ENCODE data around the gene RNGTT.

Gene RNGTT

DNA sequence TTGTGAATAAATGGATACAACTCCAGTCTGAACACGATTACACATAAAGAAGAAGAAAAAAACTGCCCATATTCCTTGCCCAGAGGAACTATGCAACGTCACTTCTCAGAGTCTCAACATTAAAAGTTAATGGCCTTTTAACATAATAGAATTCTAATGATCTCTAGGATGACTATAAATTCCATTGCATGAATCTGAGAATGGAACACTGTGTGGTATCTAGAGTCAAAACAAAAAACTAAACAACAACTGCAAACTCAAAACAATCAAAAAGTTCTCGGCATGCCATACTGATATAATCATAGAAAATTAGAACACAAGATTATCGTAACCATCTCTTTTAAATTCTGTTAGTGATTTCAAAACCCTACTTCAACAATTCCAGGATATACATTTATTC lies 283.6 kb downstream of the RNGTT start:
- Histone ChIP-seq H3K4me2 (ENCODE audit: low read length) (no peak overlapping the region), H3K9ac (no peak overlapping the region), H3K27ac (no peak overlapping the region), H3K27me3 (ENCODE audit: control insufficient read depth, insufficient read depth, low read length) (no peaks in the 10 kb centered on the region), H3K4me1 (no peaks in the 10 kb centered on the region), H3K9me3 (ENCODE audit: control insufficient read depth, low read length) (no peaks in the 10 kb centered on the region), H3K79me2 (no peaks in the 10 kb centered on the region), H3K36me3 (ENCODE audit: control insufficient read depth, insufficient read depth, low read length) (no peaks in the 10 kb centered on the region), H2AFZ (no peak overlapping the region), H3K4me3 (ENCODE audit: low read depth, low read length) (no peak overlapping the region)
- no peak for TF ChIP-seq CTCF (IDR thresholded peaks at IDR 0.05)

GRCh38 chr6:88677356-88677755 lies 286.1 kb downstream of the RNGTT start:
- Histone ChIP-seq H2AFZ (no peak overlapping the region), H3K36me3 (ENCODE audit: control insufficient read depth, insufficient read depth, low read length) (no peaks in the 10 kb centered on the region), H3K4me3 (ENCODE audit: low read depth, low read length) (no peak overlapping the region), H3K4me1 (no peaks in the 10 kb centered on the region), H3K9ac (no peak overlapping the region), H3K4me2 (ENCODE audit: low read length) (no peak overlapping the region), H3K9me3 (ENCODE audit: control insufficient read depth, low read length) (no peaks in the 10 kb centered on the region), H3K79me2 (no peaks in the 10 kb centered on the region), H3K27me3 (ENCODE audit: control insufficient read depth, insufficient read depth, low read length) (no peaks in the 10 kb centered on the region), H3K27ac (no peak overlapping the region)
- TF ChIP-seq CTCF (IDR thresholded peaks at IDR 0.05): no peak

DNA sequence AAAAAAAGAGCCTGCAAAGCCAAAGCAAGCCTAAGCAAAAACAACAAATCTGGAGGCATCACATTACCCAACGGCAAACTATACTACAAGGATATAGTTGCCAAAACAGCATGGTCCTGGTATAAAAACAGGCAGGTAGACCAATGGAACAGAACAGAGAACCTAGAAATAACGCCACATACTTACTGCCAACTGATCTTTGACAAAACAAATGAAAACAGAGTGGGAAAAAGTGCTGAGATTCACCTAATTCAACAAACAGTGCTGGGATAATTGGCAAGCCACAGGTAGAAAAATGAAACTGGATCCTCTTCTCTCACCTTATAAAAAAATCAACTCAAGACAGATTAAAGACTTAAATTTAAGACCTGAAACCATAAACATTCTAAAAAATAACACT lies 291.8 kb downstream of the RNGTT start:
- Histone ChIP-seq H3K4me2 (ENCODE audit: low read length) (no peak overlapping the region), H3K27me3 (ENCODE audit: control insufficient read depth, insufficient read depth, low read length) (no peaks in the 10 kb centered on the region), H3K9me3 (ENCODE audit: control insufficient read depth, low read length) (peaks cover 4% of the 10 kb centered on the region), H2AFZ (no peak overlapping the region), H3K27ac (no peak overlapping the region), H3K4me1 (no peaks in the 10 kb centered on the region), H3K9ac (no peak overlapping the region), H3K36me3 (ENCODE audit: control insufficient read depth, insufficient read depth, low read length) (no peaks in the 10 kb centered on the region), H3K4me3 (ENCODE audit: low read depth, low read length) (no peak overlapping the region), H3K79me2 (peaks cover 6% of the 10 kb centered on the region)
- TF ChIP-seq CTCF (IDR thresholded peaks at IDR 0.05): no peak

GRCh38 chr6:88670369-88670768 lies 293.0 kb downstream of the RNGTT start:
- Histone ChIP-seq H3K36me3 (ENCODE audit: control insufficient read depth, insufficient read depth, low read length) (no peaks in the 10 kb centered on the region), H3K4me2 (ENCODE audit: low read length) (no peak overlapping the region), H2AFZ (no peak overlapping the region), H3K79me2 (peaks cover 10% of the 10 kb centered on the region), H3K9me3 (ENCODE audit: control insufficient read depth, low read length) (peaks cover 4% of the 10 kb centered on the region), H3K27ac (no peak overlapping the region), H3K27me3 (ENCODE audit: control insufficient read depth, insufficient read depth, low read length) (no peaks in the 10 kb centered on the region), H3K4me3 (ENCODE audit: low read depth, low read length) (no peak overlapping the region), H3K9ac (no peak overlapping the region), H3K4me1 (no peaks in the 10 kb centered on the region)
- no peak for TF ChIP-seq CTCF (IDR thresholded peaks at IDR 0.05)

DNA sequence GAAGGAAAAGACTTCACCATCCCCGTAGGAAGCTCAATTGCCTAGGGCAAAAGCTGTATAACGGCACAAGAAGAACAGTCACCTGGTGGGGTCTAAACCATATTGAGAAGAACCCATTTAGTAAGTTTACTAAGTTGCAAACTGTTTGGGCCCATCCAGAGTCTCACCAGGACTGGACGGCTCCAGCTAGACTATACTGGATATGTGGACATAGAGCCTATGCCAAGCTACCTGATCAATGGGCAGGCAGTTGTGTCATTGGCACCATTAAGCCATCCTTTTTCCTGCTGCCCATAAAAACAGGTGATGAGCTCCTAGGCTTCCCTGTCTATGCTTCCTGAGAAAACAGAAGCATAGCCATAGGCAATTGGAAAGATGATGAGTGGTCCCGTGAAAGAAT lies 293.9 kb downstream of the RNGTT start:
- H3K79me2 ChIP-seq: peaks cover 10% of the 10 kb centered on the region
- H3K9me3 ChIP-seq (ENCODE audit: control insufficient read depth, low read length): peaks cover 4% of the 10 kb centered on the region
- TF ChIP-seq CTCF (IDR thresholded peaks at IDR 0.05): no peak
- no peak overlapping the region for H3K9ac ChIP-seq
- H3K4me3 ChIP-seq (ENCODE audit: low read depth, low read length): no peak overlapping the region
- H3K36me3 ChIP-seq (ENCODE audit: control insufficient read depth, insufficient read depth, low read length): no peaks in the 10 kb centered on the region
- H2AFZ ChIP-seq: no peak overlapping the region
- H3K4me1 ChIP-seq: no peaks in the 10 kb centered on the region
- H3K4me2 ChIP-seq (ENCODE audit: low read length): no peak overlapping the region
- H3K27ac ChIP-seq: no peak overlapping the region
- no peaks in the 10 kb centered on the region for H3K27me3 ChIP-seq (ENCODE audit: control insufficient read depth, insufficient read depth, low read length)

All from parathyroid adenoma (tissue), 2 donors.